SU-DHL-6 (cell line): Measurements from ENCODE around the gene LRRC56.

Experiments
- H2AFZ ChIP-seq: fragments of 200-600 bp; sonication (generic); 2 replicates; pipeline ENCODE4 v1.6.1; 2014; ENCODE audit warnings: low read depth, mild to moderate bottlenecking, moderate library complexity, mixed read lengths, antibody characterized with exemption, low read length; ENCODE audit not compliant: severe bottlenecking
- H3F3A ChIP-seq: fragments of 200-600 bp; shearing (Covaris generic); 2 replicates; pipeline ENCODE4 v1.6.0; 2016; ENCODE audit warnings: antibody characterized with exemption, mild to moderate bottlenecking; ENCODE audit not compliant: insufficient read depth
- H3K27ac ChIP-seq: fragments of 200-600 bp; sonication (generic); 2 replicates; pipeline ENCODE4 v1.5.1; 2016; ENCODE audit warnings: low read depth, mild to moderate bottlenecking, low read length, moderate library complexity, mixed read lengths
- H3K27me3 ChIP-seq: fragments of 200-600 bp; sonication (generic), shearing (Covaris generic); 2 replicates; pipeline ENCODE4 v1.6.0; 2014; ENCODE audit warnings: mild to moderate bottlenecking, low read length
- H3K36me3 ChIP-seq: fragments of 200-600 bp; sonication (generic); 2 replicates; pipeline ENCODE4 v1.6.1; 2014; ENCODE audit warnings: mild to moderate bottlenecking, low read length, mixed read lengths
- H3K4me2 ChIP-seq: fragments of 300-600, 200-600 bp; shearing (Covaris generic), sonication (generic); 2 replicates; pipeline ENCODE4 v1.6.0; 2014; ENCODE audit warnings: low read length, low read depth, mild to moderate bottlenecking; ENCODE audit not compliant: poor library complexity, severe bottlenecking
- H3K4me3 ChIP-seq: fragments of 200-600 bp; sonication (generic); 2 replicates; pipeline ENCODE4 v1.5.1; 2014; ENCODE audit warnings: antibody characterized with exemption, low read length, mild to moderate bottlenecking, mixed read lengths; ENCODE audit not compliant: insufficient read depth, poor library complexity, severe bottlenecking
- H3K79me2 ChIP-seq: fragments of 200-600 bp; sonication (generic); 2 replicates; pipeline ENCODE4 v1.6.1; 2014; ENCODE audit warnings: mild to moderate bottlenecking, low read length, moderate library complexity; ENCODE audit not compliant: insufficient read depth
- H3K9ac ChIP-seq: fragments of 200-600 bp; sonication (generic); 2 replicates; pipeline ENCODE4 v1.7.0; 2014; ENCODE audit warnings: mild to moderate bottlenecking, low read length
- H3K9me2 ChIP-seq: fragments of 200-600 bp; sonication (generic); replicated peaks from 2 replicates; pipeline ENCODE4 v1.6.1; 2014; ENCODE audit warnings: low read length; ENCODE audit not compliant: insufficient read depth
- H3K9me3 ChIP-seq: fragments of 200-600 bp; sonication (generic); 2 replicates; pipeline ENCODE4 v1.6.1; 2014; ENCODE audit warnings: low read length, mixed read lengths; ENCODE audit not compliant: insufficient read depth
- H4K20me1 ChIP-seq: fragments of 200-600 bp; sonication (generic); 2 replicates; pipeline ENCODE4 v1.6.1; 2014; ENCODE audit warnings: low read depth, mild to moderate bottlenecking, antibody characterized with exemption, low read length, moderate library complexity, mixed read lengths
- EZH2phosphoT487 ChIP-seq: fragments of 200-600 bp; sonication (generic), shearing (Covaris generic); conservative IDR thresholded peaks from 2 replicates; pipeline ENCODE4 v1.6.1; 2018; ENCODE audit warnings: mild to moderate bottlenecking, antibody characterized with exemption, low read length, moderate library complexity, mixed read lengths
- TF ChIP-seq, protein P1 (sequence below): fragments of 200-600 bp; sonication (generic); IDR thresholded peaks from one replicate; pipeline ENCODE4 v1.5.1; 2017; ENCODE audit warnings: antibody characterized with exemption, mild to moderate bottlenecking, low read length, moderate library complexity; ENCODE audit not compliant: insufficient read depth, poor library complexity, severe bottlenecking

The LRRC56 gene

DNA sequence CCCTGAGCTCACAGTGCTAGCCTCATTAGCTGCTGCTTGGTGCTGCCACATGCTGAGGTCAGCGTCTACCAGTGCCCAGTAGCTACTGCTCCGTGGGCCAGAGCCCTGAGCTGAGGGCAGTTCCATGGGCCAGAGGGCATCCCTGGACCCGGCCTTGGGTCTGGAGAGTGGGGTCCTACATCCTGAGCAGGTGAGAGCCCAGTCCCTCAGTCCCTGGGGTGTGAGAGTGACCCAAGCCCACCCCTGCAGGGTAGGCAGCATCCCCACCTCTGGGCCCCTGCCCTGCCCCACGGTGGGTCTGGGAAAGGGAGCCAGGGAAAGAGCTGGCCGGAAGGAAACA is 13.4 kb downstream of the LRRC56 start:
- H3K4me2 ChIP-seq = no peak overlapping the region
- no peaks in the 10 kb centered on the region for H3K9me2 ChIP-seq
- H3K9me3 ChIP-seq = no peaks in the 10 kb centered on the region
- no peaks in the 10 kb centered on the region for H4K20me1 ChIP-seq
- H2AFZ ChIP-seq = no peak overlapping the region
- H3F3A ChIP-seq = no peaks in the 10 kb centered on the region
- H3K79me2 ChIP-seq = no peaks in the 10 kb centered on the region
- no peaks in the 10 kb centered on the region for H3K36me3 ChIP-seq
- no peak overlapping the region for H3K4me3 ChIP-seq
- no peaks in the 10 kb centered on the region for H3K27me3 ChIP-seq
- no peak for TF ChIP-seq EZH2phosphoT487
- TF ChIP-seq, protein P1, sequence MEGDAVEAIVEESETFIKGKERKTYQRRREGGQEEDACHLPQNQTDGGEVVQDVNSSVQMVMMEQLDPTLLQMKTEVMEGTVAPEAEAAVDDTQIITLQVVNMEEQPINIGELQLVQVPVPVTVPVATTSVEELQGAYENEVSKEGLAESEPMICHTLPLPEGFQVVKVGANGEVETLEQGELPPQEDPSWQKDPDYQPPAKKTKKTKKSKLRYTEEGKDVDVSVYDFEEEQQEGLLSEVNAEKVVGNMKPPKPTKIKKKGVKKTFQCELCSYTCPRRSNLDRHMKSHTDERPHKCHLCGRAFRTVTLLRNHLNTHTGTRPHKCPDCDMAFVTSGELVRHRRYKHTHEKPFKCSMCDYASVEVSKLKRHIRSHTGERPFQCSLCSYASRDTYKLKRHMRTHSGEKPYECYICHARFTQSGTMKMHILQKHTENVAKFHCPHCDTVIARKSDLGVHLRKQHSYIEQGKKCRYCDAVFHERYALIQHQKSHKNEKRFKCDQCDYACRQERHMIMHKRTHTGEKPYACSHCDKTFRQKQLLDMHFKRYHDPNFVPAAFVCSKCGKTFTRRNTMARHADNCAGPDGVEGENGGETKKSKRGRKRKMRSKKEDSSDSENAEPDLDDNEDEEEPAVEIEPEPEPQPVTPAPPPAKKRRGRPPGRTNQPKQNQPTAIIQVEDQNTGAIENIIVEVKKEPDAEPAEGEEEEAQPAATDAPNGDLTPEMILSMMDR = no peak
- no peak overlapping the region for H3K9ac ChIP-seq
- no peak overlapping the region for H3K27ac ChIP-seq

GRCh38 chr11:551131-551530 is 13.8 kb downstream of the LRRC56 start:
- Histone ChIP-seq H3K9ac (no peak overlapping the region), H3K4me2 (no peak overlapping the region), H4K20me1 (no peaks in the 10 kb centered on the region), H2AFZ (no peak overlapping the region), H3K27ac (no peak overlapping the region), H3K4me3 (no peak overlapping the region), H3K27me3 (no peaks in the 10 kb centered on the region), H3F3A (no peaks in the 10 kb centered on the region), H3K9me2 (no peaks in the 10 kb centered on the region), H3K36me3 (no peaks in the 10 kb centered on the region), H3K79me2 (no peaks in the 10 kb centered on the region), H3K9me3 (no peaks in the 10 kb centered on the region)
- TF ChIP-seq, protein P1 = no peak
- no peak for TF ChIP-seq EZH2phosphoT487

DNA sequence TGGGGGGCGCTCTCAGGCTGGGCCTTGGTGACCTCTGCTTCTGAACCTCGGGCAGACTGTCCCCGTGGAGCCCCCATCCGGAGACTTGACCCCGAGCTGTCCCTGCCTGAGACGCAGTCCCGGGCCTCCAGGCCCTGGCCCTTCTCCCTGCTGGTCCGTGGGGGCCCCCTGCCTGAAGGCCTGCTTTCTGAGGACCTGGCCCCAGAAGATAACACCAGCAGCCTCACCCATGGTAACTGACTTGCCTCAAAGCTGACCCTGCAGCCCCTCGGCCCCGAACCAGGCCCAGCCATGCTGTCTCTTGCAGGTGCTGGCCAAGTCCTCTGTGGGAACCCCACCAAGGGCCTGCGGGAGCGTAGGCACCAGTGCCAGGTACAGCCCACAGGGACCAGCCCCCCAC is 14.3 kb downstream of the LRRC56 start:
- no peaks in the 10 kb centered on the region for H3K79me2 ChIP-seq
- no peaks in the 10 kb centered on the region for H3K27me3 ChIP-seq
- no peak overlapping the region for H3K9ac ChIP-seq
- no peak overlapping the region for H3K27ac ChIP-seq
- H3K9me2 ChIP-seq = no peaks in the 10 kb centered on the region
- H4K20me1 ChIP-seq = no peaks in the 10 kb centered on the region
- TF ChIP-seq, protein P1 = no peak
- no peak for TF ChIP-seq EZH2phosphoT487
- H3K4me2 ChIP-seq = no peak overlapping the region
- no peaks in the 10 kb centered on the region for H3K9me3 ChIP-seq
- H3K4me3 ChIP-seq = no peak overlapping the region
- no peak overlapping the region for H2AFZ ChIP-seq
- H3F3A ChIP-seq = no peaks in the 10 kb centered on the region
- H3K36me3 ChIP-seq = no peaks in the 10 kb centered on the region
